Tongue (tissue), 2 donors: ENCODE measurements around the gene PDE4C. TPM values are rescaled to one million over a fixed set of nuclear protein-coding genes. Genes with fewer than 3 reads are reported as not detected.

Source experiments
- DNase-seq: peaks from one replicate; pipeline ENCODE4 v3.0.0-alpha.2; 2015
- total RNA-seq: library from RNA; depleted of rRNA; stranded (reverse); fragments of >200 nt; gene quantifications from one replicate; pipeline ENCODE4 v1.2.3, GENCODE V29; 2014

Gene PDE4C
- total RNA-seq = 5.7 TPM

GRCh38 chr19:18225702-18226468 is at the start of gene PDE4C:
Gene PDE4C (minus strand): TSS chr19:18226438. CDS start chr19:18226415, 23 bp downstream.
- peak; percentile 37 for DNase-seq

- DNase-seq = peak; percentile 86
Observed at GRCh38 chr19:18274781-18275356, 48.6 kb upstream of the PDE4C start.

DNA sequence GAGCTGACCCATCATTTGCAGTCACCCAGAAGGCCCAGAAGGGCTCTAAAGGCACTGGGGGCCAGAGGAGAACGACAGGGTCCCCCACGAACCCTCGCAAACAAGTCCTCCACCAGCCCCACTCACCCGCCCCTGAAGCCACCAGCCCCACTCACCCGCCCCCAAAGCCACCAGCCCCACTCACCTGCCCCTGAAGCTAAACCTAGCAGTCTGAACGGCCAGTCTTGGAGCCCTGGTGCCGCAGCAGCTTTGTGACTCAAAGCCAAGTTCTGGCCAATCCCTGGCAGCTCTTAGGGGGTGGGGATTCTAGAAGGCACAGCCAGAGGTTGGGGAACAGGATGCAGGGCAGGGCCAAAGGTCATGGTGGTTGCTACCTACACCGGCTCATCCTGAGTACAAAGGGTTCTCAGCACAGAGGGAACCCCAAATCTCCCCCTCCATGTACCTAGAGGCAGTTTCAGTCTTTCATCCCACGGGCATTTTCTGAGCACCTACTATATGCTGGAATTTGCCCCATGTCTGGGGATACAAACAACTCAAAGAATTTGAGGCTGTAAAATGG is 48.1 kb upstream of the PDE4C start, which contains the start of gene IQCN:
IQCN (minus strand) TSS at position 234 of the 562 bp plus-strand sequence. CDS start 4,974 bp downstream, outside the sequence.
- DNase-seq = peak; percentile 70

DNA sequence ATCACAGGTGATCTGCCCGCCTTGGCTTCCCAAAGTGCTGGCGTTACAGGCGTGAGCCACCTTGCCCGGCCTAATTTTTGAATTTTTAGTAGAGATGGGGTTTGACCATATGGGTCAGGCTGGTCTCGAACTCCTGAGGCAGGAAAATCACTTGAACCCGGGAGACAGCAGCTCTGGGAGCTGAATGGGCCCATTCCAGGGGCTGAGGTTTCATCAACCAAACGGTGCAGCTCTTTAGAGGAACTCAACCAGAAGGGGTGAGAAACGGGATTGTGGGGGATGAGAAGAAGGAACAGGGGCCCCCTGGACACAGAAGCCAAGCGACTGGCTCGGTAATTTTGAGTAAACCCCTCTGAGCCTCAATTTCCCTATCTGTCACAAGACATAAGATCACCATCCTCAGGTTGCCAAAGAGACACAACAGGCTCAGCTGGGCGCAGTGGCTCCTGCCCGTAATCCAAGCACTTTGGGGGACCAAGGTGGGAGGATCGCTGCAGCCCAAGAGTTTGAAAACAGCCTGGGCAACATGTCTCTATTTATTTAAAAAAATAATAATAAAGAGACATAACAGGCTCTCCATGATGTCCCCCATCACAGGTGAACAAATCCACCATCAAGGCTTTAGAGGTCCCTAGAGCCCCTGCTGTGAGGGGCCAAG is 47.5 kb upstream of the PDE4C start:
- peak; percentile 50 for DNase-seq

- DNase-seq = peak; percentile 55
Observed at GRCh38 chr19:18271433-18271841, 45.2 kb upstream of the PDE4C start.

- no peak for DNase-seq
Observed at GRCh38 chr19:18270326-18270725, 44.1 kb upstream of the PDE4C start.

DNA sequence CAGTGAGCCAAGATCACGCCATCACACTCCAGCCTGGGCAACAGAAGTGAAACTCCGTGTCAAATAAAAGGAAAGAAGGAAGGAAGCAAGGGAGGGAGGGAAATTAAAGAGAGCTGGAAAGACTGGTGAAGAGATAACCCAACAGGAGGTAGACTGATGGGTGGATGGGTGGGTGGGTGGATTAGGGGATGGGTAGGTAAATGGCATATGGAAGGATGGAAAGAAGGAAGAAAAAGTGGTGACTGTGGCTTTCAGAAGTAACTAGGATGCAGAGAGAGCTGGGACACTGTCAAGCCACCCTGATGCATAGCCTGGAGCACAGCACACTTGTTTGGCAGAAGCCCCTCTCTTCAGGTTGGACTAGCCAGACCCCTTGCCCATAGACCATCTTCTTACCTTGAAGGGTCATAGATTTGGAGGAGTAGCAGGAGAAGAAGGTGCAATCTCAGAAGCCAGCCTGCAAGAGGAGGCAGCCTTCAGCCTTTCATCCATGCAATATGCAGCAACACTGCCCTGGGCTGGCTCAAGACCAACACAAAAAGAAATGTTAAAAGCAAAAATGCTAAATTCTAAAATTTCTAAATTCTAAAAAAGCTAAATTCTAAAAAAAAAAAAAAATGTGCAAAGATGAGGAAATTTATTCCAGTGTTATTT is 43.0 kb upstream of the PDE4C start:
- DNase-seq = no peak

- DNase-seq = no peak
Observed at GRCh38 chr19:18266771-18267686, 40.8 kb upstream of the PDE4C start.

DNA sequence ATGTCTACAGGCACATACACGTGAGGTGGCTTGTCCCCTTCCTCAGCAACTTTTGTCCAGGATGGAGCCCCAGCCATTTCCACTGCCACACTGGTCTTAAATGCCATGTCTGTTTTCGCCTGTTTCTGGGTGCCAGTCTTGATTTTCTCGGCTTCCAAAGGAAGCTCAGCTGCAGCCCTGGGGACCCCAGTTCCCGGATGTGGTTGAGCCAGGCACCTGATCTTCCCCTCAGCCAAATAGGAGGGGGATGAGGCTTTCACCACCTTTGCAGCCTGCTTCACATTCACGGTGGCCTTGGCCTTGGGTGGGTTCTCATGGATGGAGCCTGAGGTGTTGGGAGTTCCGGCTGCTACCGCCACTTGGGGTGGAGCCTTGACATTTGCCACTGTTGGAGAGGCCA is 39.3 kb upstream of the PDE4C start:
- no peak for DNase-seq

DNA sequence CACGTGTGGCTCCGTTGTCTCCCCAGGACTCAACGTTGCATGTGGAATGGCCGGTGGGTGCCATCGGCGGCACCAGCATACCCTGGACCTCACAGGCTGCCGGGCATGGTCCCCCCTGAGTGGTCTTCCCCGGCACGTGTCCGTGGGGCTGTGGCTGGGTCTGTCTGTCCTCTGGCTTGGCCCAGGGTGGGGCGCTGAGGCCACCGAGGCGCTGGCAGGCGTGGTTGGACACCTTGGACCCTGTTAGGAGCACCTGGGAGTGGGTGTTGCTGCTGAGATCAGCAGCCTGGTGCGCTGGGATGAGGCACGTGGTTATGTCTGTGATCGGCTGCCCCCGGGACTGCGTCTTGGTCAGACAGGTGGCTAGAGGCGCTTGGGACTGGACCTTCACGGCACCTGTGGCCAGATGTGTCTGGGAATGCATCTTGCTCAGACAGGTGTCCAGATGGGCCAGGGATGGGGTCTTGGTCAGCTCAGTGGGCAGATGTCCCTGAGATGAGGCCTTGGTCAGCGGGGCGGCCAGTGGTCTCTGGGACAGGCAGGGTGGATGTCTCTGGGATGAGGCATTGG is 38.8 kb upstream of the PDE4C start:
- no peak for DNase-seq

DNA sequence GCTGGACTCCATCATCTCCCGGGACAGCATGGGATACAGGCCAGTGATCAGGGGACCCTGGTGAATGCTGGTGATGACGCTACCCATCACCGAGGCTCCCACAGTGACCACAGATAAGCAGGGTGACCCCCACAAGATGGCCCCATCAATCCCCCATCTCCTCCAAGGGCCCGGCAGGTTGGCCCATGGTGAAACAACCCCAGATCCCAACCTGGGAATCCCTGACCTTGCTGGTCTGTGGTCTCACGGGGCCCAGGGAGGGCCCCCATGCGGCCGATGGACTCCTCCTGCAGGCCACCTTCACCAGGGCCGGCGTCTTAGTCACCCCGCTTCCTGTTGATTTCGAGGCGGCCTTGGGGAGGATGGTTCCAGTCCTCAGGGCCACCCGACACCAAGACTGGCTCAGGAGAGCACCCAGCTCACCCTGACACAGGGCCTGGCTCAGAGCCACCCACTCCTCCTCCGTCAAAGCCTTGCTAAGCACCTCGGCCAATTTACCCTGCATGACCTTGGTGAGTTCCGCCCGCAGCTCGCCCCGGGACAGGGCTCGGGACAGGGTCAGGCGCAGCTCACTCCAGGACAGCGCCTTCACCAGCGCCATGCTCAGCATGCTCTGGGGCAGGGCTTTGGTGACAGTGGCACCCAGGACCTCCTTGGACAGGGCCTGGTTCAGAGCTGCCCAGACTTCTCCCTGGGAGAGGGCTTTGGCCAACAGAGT is 38.1 kb upstream of the PDE4C start:
- no peak for DNase-seq

- DNase-seq = no peak
Observed at GRCh38 chr19:18263324-18264136, 37.3 kb upstream of the PDE4C start.

DNA sequence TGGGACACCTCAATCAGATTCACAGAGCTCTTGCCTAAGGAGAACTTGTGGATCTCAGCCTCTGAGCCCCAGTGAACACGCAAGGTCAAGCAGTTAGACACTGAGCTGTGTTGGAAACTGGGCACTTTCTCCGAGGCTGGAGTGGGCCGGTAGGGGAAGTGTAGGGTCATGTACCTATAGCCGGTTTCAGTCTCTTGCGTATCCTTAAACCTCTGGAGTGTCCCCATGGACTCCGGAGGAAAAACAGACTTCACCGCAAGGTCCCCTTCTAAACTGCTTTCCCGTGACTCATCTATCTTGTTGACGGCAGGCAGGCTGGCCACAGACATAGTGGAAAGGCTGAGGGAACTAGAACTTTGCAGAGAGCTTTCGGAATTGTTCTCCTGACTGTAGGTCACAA is 36.7 kb upstream of the PDE4C start:
- no peak for DNase-seq

- DNase-seq = no peak
Observed at GRCh38 chr19:18262144-18262543, 35.9 kb upstream of the PDE4C start.

DNA sequence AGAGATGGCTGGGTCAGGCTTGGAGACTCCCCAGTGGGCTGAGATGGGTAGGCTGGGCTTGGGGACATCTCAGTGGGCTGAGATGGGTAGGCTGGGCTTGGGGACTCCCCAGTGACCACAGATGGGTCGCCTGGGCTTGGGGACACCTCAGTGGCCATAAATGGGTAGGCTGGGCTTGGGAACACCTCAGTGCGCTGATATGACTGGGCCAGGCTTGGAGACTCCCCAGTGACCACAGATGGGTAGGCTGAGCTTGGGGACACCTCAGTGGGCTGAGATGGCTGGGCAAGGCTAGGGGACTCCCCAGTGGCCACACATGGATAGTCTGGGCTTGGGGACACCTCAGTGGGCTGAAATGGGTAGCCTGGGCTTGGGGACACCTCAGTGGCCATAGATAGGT is 35.2 kb upstream of the PDE4C start:
- DNase-seq = no peak

DNA sequence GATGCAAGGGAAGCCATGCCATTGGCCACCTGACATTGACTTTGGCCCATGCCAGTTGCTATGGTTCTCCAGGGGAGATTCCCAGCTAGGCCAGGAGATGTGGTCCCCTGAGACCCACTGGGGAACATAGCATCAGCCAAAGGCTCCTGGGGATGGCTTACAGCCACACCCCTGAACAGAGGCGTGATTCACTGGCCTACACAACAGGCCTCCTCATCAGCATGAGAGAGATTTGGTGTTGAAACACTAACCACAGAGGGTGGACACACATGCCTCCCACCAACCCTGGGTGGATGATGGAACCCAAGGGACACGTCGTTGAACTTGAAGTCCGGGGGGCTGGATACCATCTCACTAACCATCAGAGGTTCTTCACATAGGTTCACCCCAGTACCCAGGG is 33.7 kb upstream of the PDE4C start:
- DNase-seq = no peak

- no peak for DNase-seq
Observed at GRCh38 chr19:18257503-18258470, 31.5 kb upstream of the PDE4C start.
